GM12878 (cell line): ENCODE measurements around the gene SPOCK1. TPM values are rescaled to one million over a fixed set of nuclear protein-coding genes. Genes with fewer than 3 reads are reported as not detected.

ENCODE experiments used
- ATAC-seq: fragments of 200-7000 bp; cut with Tn5 transposase; 3 replicates; pipeline ENCODE4 v1.9.1; 2020; ENCODE audit warnings: mild to moderate bottlenecking, moderate library complexity
- BruUV-seq: library from RNA; stranded (reverse); fragments of 400-500 nt; replicated peaks from 2 replicates; lab custom pipeline; 2021; lab: Mats Ljungman, UMichigan
- CTCF ChIA-PET: fragments of 300-600 bp; sonication (Branson Sonifier 250); formaldehyde crosslinking; extraction: SDS; loops from one replicate; lab custom pipeline; 2021; ENCODE audit warnings: inconsistent platforms; lab: Yijun Ruan, JAX
- POLR2A ChIA-PET: fragments of 350-600 bp; formaldehyde crosslinking; extraction: SDS; loops from one replicate; lab custom pipeline; 2021; ENCODE audit warnings: inconsistent platforms; lab: Charles Lee
- RAD21 ChIA-PET: fragments of 300-600 bp; sonication (Branson Sonifier 250); formaldehyde crosslinking; loops from one replicate; lab custom pipeline; 2023; ENCODE audit warnings: antibody characterized with exemption; ENCODE audit not compliant: unreplicated experiment; lab: Charles Lee
- SMC1A ChIA-PET: fragments of 300-600 bp; sonication (Branson Sonifier 250); formaldehyde crosslinking; loops from one replicate; lab custom pipeline; 2023; ENCODE audit not compliant: unreplicated experiment, uncharacterized antibody; lab: Charles Lee
- DNase-seq: peaks from one replicate; pipeline ENCODE4 v3.0.0-alpha.2; 2011; ENCODE audit warnings: low read depth, low spot score
- FAIRE-seq: peaks from 3 replicates; lab custom pipeline; 2011; peaks lifted over from hg19 to GRCh38; lab: Jason Lieb, UNC
- H2AFZ ChIP-seq: 2 replicates; pipeline ENCODE4 v1.6.0; 2011; ENCODE audit warnings: low read depth, low read length, control low read depth; ENCODE audit not compliant: control insufficient read depth
- H3K27ac ChIP-seq: 2 replicates; pipeline ENCODE4 v1.5.1; 2011; ENCODE audit warnings: control low read depth; ENCODE audit not compliant: control insufficient read depth, insufficient read depth
- H3K27me3 ChIP-seq, 2 experiments: replicated peaks in 1 of 2; 2 replicates each; pipeline versions ENCODE4 v1.6.0 to v1.6.1; 2011; ENCODE audit warnings: low read length in 1 of 2; ENCODE audit not compliant: control insufficient read depth in 2 of 2, insufficient read depth in 2 of 2
- H3K36me3 ChIP-seq, 2 experiments: 2 replicates each; pipeline ENCODE4 v1.5.1; 2011; ENCODE audit warnings: low read length in 1 of 2; ENCODE audit not compliant: control insufficient read depth in 2 of 2, insufficient read depth in 2 of 2
- H3K4me1 ChIP-seq: 2 replicates; pipeline ENCODE4 v1.6.1; 2011; ENCODE audit warnings: mild to moderate bottlenecking, low read length, moderate library complexity, mixed read lengths; ENCODE audit not compliant: control insufficient read depth, insufficient read depth
- H3K4me2 ChIP-seq: 2 replicates; pipeline ENCODE4 v1.6.0; 2011; ENCODE audit warnings: control low read depth; ENCODE audit not compliant: control insufficient read depth, insufficient read depth
- H3K4me3 ChIP-seq: fragments of 200-600 bp; sonication (generic); 2 replicates; pipeline ENCODE4 v1.5.1; 2016
- H3K79me2 ChIP-seq: 2 replicates; pipeline ENCODE4 v1.6.0; 2011; ENCODE audit warnings: low read length; ENCODE audit not compliant: control insufficient read depth, insufficient read depth
- H3K9ac ChIP-seq: 2 replicates; pipeline ENCODE4 v1.8.0; 2011; ENCODE audit warnings: low read length, control low read depth, mixed read lengths; ENCODE audit not compliant: control insufficient read depth, insufficient read depth
- H3K9me3 ChIP-seq: replicated peaks from 3 replicates; pipeline ENCODE4 v1.5.1; 2011; ENCODE audit warnings: mild to moderate bottlenecking, low read length; ENCODE audit not compliant: control insufficient read depth, insufficient read depth
- H4K20me1 ChIP-seq: 2 replicates; pipeline ENCODE4 v1.6.0; 2011; ENCODE audit not compliant: control insufficient read depth, insufficient read depth
- ASH2L ChIP-seq: fragments of 300-600, 200-600 bp; sonication (generic); IDR thresholded peaks from 2 replicates; pipeline ENCODE4 v1.6.1; 2017; ENCODE audit warnings: low read depth, mild to moderate bottlenecking, borderline replicate concordance
- CHD4 ChIP-seq: fragments of 200-600 bp; sonication (generic); IDR thresholded peaks from 2 replicates; pipeline ENCODE4 v1.6.1; 2016; ENCODE audit warnings: mild to moderate bottlenecking
- CREB1 ChIP-seq: IDR thresholded peaks from 2 replicates; pipeline ENCODE4 v1.6.1; 2012; ENCODE audit warnings: low read depth, mild to moderate bottlenecking, inconsistent platforms
- ETV6 ChIP-seq, 2 experiments: fragments of 450-650 bp in 1 of 2; IDR thresholded peaks in 1 of 2; conservative IDR thresholded peaks in 1 of 2; 2 replicates each; pipeline ENCODE4 v1.6.1; 2014; ENCODE audit warnings: antibody characterized with exemption in 1 of 2, borderline replicate concordance in 1 of 2, low read depth in 1 of 2, mild to moderate bottlenecking in 1 of 2, moderate library complexity in 1 of 2
- GABPA ChIP-seq: IDR thresholded peaks from 2 replicates; pipeline ENCODE4 v1.6.1; 2014; ENCODE audit warnings: antibody characterized with exemption, low read depth, mild to moderate bottlenecking, inconsistent platforms
- HDAC2 ChIP-seq: fragments of 200-600 bp; sonication (generic); IDR thresholded peaks from 2 replicates; pipeline ENCODE4 v1.6.1; 2017
- KLF5 ChIP-seq: fragments of 450-650 bp; IDR thresholded peaks from 2 replicates; pipeline ENCODE4 v1.6.1; 2014; ENCODE audit warnings: mild to moderate bottlenecking; ENCODE audit not compliant: partially characterized antibody
- NBN ChIP-seq: fragments of 450-650 bp; IDR thresholded peaks from 2 replicates; pipeline ENCODE4 v1.6.1; 2016
- PML ChIP-seq: IDR thresholded peaks from 2 replicates; pipeline ENCODE4 v1.6.1; 2012; ENCODE audit warnings: low read length, inconsistent platforms
- POLR2A ChIP-seq: IDR thresholded peaks from 2 replicates; pipeline ENCODE4 v1.6.1; 2011; ENCODE audit warnings: low read depth, mild to moderate bottlenecking, low read length
- RBBP5 ChIP-seq: fragments of 200-600 bp; sonication (generic); conservative IDR thresholded peaks from 2 replicates; pipeline ENCODE4 v1.6.1; 2016
- RUNX3 ChIP-seq: IDR thresholded peaks from 2 replicates; pipeline ENCODE4 v1.6.1; 2012; ENCODE audit warnings: low read length, inconsistent platforms
- SMARCA5 ChIP-seq: fragments of 450-650 bp; IDR thresholded peaks from 2 replicates; pipeline ENCODE4 v1.6.1; 2017; ENCODE audit warnings: mild to moderate bottlenecking
- SREBF2 ChIP-seq: IDR thresholded peaks from 2 replicates; pipeline ENCODE4 v1.6.1; 2012; ENCODE audit warnings: mild to moderate bottlenecking, low read length
- SUPT20H ChIP-seq: IDR thresholded peaks from 2 replicates; pipeline ENCODE4 v1.6.1; 2011; ENCODE audit warnings: low read depth, mild to moderate bottlenecking, low read length, moderate library complexity, borderline replicate concordance; ENCODE audit not compliant: control insufficient read depth
- TAF1 ChIP-seq: IDR thresholded peaks from 2 replicates; pipeline ENCODE4 v1.6.1; 2011; ENCODE audit warnings: mild to moderate bottlenecking, low read depth, low read length, borderline replicate concordance
- TARDBP ChIP-seq: IDR thresholded peaks from 2 replicates; pipeline ENCODE4 v1.6.1; 2016; ENCODE audit warnings: borderline replicate concordance
- TCF12 ChIP-seq: IDR thresholded peaks from 2 replicates; pipeline ENCODE4 v1.6.1; 2011; ENCODE audit warnings: low read depth, mild to moderate bottlenecking, low read length
- WRNIP1 ChIP-seq: IDR thresholded peaks from 2 replicates; pipeline ENCODE4 v1.6.1; 2011; ENCODE audit warnings: low read depth, low read length, improper control_type of control experiment, borderline replicate concordance
- ZBED1 ChIP-seq: IDR thresholded peaks from 2 replicates; pipeline ENCODE4 v1.6.1; 2016; ENCODE audit warnings: borderline replicate concordance
- ZNF274 ChIP-seq: IDR thresholded peaks from one replicate; pipeline ENCODE4 v1.8.0; 2011; ENCODE audit not compliant: insufficient read length, insufficient read depth
- WGBS: methylation state at CpG from one replicate; pipeline ENCODE4 v1.1.6; 2016; ENCODE audit warnings: low lambda C conversion rate; ENCODE audit not compliant: insufficient replicate concordance, insufficient coverage; ENCODE audit errors: missing lambda C conversion rate; 5-methylcytosine and 5-hydroxymethylcytosine counted together
- in situ Hi-C: fragments of 300-500 bp; cut with MboI; formaldehyde crosslinking; loops from 9 replicates; pipeline ENCODE4 v1.14.3; 2018; ENCODE audit warnings: mixed read lengths
- intact Hi-C: fragments of 100-400 bp; cut with micrococcal nuclease; formaldehyde crosslinking; loops from one replicate; pipeline ENCODE4 v1.14.2; 2022; ENCODE audit not compliant: unreplicated experiment
- polyA plus RNA-seq, 11 experiments: library from polyadenylated mRNA; depleted of rRNA in 4 of 11; unstranded in 6 of 11; stranded (reverse) in 5 of 11; fragments of >200 nt; fragmentation: Nextera tagmentation in 4 of 11; fragmentation: Illumina TruSeq in 1 of 11; extraction: Ambion mirVana in 4 of 11; extraction: Trizol in 1 of 11; gene quantifications; 1 replicate in 1 of 11; 2 replicates in 10 of 11; pipeline versions ENCODE4 v1.2.1 to v1.2.3, GENCODE V29; 2011 to 2016; ENCODE audit warnings: inconsistent platforms in 2 of 11, missing spikeins in 2 of 11, low read depth in 1 of 11
- total RNA-seq, 4 experiments: library from RNA; depleted of rRNA in 3 of 4; stranded (reverse); fragments of >200 nt in 3 of 4; fragmentation: Illumina TruSeq in 1 of 4; extraction: Trizol in 1 of 4; gene quantifications; 2 replicates each; pipeline versions ENCODE4 v1.2.1 to v1.2.3, GENCODE V29; 2013 to 2021
- TF ChIP-seq, protein P1 (sequence below): fragments of 450-650 bp; IDR thresholded peaks from 2 replicates; pipeline ENCODE4 v1.6.1; 2014; ENCODE audit warnings: mild to moderate bottlenecking
- TF ChIP-seq, protein P2 (sequence below): fragments of 450-650 bp; conservative IDR thresholded peaks from 2 replicates; pipeline ENCODE4 v1.6.1; 2017; ENCODE audit warnings: mild to moderate bottlenecking, moderate library complexity

Gene SPOCK1
- total and polyA plus RNA-seq, 10 of the 15 experiments (the other 5 are each of a cell fraction or from before 2014, with no cell fraction given): 0.06 to 0.68 (median 0.25) TPM; not detected in 3

DNA sequence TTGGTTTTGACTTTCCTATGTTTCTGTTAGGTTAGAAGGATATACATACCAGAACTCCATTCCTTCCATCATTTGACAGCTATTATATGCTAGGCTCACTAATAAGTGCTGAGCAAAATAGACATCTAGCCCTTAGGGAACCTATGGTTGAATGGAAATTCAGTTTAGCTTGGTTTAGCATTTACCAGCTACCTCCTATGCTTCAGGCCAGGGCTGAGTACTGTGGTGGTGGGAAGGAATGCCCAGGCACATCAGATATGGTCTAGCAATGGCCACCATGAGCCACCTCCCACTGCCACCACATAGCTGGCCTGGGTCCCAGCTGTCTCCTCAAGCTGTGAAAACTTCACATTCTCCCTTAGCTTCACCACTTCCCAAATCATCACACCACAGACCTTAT is 89.4 kb downstream of the SPOCK1 start (continued):
- no peak for TF ChIP-seq TCF12
- TF ChIP-seq CREB1: no peak
- TF ChIP-seq, protein P1, sequence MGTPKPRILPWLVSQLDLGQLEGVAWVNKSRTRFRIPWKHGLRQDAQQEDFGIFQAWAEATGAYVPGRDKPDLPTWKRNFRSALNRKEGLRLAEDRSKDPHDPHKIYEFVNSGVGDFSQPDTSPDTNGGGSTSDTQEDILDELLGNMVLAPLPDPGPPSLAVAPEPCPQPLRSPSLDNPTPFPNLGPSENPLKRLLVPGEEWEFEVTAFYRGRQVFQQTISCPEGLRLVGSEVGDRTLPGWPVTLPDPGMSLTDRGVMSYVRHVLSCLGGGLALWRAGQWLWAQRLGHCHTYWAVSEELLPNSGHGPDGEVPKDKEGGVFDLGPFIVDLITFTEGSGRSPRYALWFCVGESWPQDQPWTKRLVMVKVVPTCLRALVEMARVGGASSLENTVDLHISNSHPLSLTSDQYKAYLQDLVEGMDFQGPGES: no peak
- no peak for TF ChIP-seq ASH2L

DNA sequence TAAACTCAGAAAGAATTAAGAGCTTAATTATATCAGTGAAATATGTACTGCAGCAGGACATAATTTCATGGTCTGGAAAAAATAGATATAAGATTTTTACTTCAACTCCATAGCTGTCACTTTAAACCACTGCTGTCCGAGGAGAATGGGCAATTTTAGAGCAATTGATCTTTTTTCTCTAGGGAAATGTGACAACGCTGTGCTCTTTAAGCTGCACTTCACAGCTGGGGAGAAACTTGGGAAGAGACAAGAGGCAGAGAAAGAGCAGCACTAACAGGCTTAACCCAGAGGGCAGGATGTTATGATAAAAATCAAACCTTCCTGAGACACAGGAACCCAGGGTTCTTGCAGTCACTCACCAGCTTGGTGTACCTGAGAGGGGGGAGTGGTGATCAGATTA is 92.0 kb downstream of the SPOCK1 start:
- Histone ChIP-seq H3K79me2 (no peaks in the 10 kb centered on the region), H3K27me3 (no peaks in the 10 kb centered on the region), H3K9ac (no peak overlapping the region), H4K20me1 (no peaks in the 10 kb centered on the region), H3K4me3 (no peak overlapping the region), H3K4me1 (no peaks in the 10 kb centered on the region), H3K9me3 (no peaks in the 10 kb centered on the region), H3K4me2 (no peak overlapping the region), H3K36me3 (no peaks in the 10 kb centered on the region), H3K27ac (no peak overlapping the region), H2AFZ (no peak overlapping the region)
- POLR2A ChIA-PET: no interaction called here
- intact Hi-C loops (no loop called here), in situ Hi-C loops (no loop called here)
- TF ChIP-seq NBN (no peak), POLR2A (no peak), TARDBP (no peak), CHD4 (no peak), GABPA (no peak), ETV6 (conservative IDR thresholded peaks at IDR 0.05 in 1 of 2, IDR thresholded peaks at IDR 0.05 in 1 of 2; ENCODE audit: borderline replicate concordance in 1 of 2, low read depth in 1 of 2) (no peak), SMARCA5 (no peak), SUPT20H (no peak), KLF5 (no peak), PML (no peak), SREBF2 (no peak), RBBP5 (no peak), HDAC2 (no peak), RUNX3 (no peak), TAF1 (no peak), WRNIP1 (no peak), ZNF274 (no peak), ZBED1 (no peak)
- TF ChIP-seq, protein P2, sequence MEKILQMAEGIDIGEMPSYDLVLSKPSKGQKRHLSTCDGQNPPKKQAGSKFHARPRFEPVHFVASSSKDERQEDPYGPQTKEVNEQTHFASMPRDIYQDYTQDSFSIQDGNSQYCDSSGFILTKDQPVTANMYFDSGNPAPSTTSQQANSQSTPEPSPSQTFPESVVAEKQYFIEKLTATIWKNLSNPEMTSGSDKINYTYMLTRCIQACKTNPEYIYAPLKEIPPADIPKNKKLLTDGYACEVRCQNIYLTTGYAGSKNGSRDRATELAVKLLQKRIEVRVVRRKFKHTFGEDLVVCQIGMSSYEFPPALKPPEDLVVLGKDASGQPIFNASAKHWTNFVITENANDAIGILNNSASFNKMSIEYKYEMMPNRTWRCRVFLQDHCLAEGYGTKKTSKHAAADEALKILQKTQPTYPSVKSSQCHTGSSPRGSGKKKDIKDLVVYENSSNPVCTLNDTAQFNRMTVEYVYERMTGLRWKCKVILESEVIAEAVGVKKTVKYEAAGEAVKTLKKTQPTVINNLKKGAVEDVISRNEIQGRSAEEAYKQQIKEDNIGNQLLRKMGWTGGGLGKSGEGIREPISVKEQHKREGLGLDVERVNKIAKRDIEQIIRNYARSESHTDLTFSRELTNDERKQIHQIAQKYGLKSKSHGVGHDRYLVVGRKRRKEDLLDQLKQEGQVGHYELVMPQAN: no peak
- no peak for ATAC-seq
- FAIRE-seq: no peak
- RAD21 ChIA-PET: no interaction called here
- CTCF ChIA-PET: interaction anchor here (1.6 kb wide), 1 partner anchor 62 kb away, joined by 5 read pairs; no protein-coding TSS in a partner anchor
- BruUV-seq: no TSS peak
- SMC1A ChIA-PET: no interaction called here
- WGBS: 0% methylated on average over 2 of the region's 2 CpGs
- DNase-seq: no peak
